OCI-LY3 (cell line): ENCODE measurements around the gene SLC22A5.

Experiments
- EZH2phosphoT487 ChIP-seq: fragments of 200-600 bp; shearing (Covaris generic); IDR thresholded peaks from 2 replicates; pipeline ENCODE4 v1.6.1; 2018; ENCODE audit warnings: antibody characterized with exemption, mixed run types, low read depth
- TF ChIP-seq, protein P1 (sequence below): fragments of 200-600, 300-600 bp; sonication (generic); IDR thresholded peaks from 2 replicates; pipeline ENCODE4 v1.5.1; 2014; ENCODE audit warnings: antibody characterized with exemption, low read length, low read depth

DNA sequence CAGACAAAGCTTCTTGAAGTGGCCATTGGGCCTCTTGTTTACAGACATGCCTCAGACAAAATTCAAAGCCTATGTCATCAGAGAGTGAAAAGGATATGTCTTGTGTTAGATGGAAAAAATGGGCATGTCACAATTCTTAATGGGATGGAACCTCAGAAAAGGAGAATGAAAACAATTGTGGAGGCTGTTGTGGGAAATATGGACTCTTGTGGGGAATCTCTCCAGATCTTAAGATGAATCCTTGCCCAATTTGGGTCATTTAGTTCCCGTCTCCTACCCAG lies 19.5 kb downstream of the SLC22A5 start:
- TF ChIP-seq, protein P1, sequence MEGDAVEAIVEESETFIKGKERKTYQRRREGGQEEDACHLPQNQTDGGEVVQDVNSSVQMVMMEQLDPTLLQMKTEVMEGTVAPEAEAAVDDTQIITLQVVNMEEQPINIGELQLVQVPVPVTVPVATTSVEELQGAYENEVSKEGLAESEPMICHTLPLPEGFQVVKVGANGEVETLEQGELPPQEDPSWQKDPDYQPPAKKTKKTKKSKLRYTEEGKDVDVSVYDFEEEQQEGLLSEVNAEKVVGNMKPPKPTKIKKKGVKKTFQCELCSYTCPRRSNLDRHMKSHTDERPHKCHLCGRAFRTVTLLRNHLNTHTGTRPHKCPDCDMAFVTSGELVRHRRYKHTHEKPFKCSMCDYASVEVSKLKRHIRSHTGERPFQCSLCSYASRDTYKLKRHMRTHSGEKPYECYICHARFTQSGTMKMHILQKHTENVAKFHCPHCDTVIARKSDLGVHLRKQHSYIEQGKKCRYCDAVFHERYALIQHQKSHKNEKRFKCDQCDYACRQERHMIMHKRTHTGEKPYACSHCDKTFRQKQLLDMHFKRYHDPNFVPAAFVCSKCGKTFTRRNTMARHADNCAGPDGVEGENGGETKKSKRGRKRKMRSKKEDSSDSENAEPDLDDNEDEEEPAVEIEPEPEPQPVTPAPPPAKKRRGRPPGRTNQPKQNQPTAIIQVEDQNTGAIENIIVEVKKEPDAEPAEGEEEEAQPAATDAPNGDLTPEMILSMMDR, result no peak
- TF ChIP-seq EZH2phosphoT487, result no peak
